ENCODE measurements around the gene KCNJ8.
A peak's percentile ranks its signal among the peaks of the same experiment; 100 is the strongest.
"Not testable (repeated sequence)": the region's sequence is repeated elsewhere in the genome, so short reads cannot be mapped to it uniquely, and the experiment has no call there.

KCNJ8 gene

GRCh38 chr12:21782723-21783122 lies 8.2 kb upstream of the KCNJ8 start:
- not testable (repeated sequence) for H3K9me3 ChIP-seq (ENCODE audit: insufficient read depth, low read depth, low read length); H3K9ac ChIP-seq (ENCODE audit: low read depth, low read length); H3K36me3 ChIP-seq (ENCODE audit: insufficient read depth, low read length); H3K27me3 ChIP-seq (ENCODE audit: insufficient read depth, low read length); H3K4me3 ChIP-seq (ENCODE audit: low read length); H3K27ac ChIP-seq (ENCODE audit: low read depth, low read length); H3K4me1 ChIP-seq (ENCODE audit: insufficient read depth, low read length)
- whole genome bisulfite sequencing, result 98% methylated on average over 2 of the region's 3 CpGs

- no peak overlapping the region for H3K4me3 ChIP-seq (ENCODE audit: low read length)
- no peak overlapping the region for H3K27ac ChIP-seq (ENCODE audit: low read depth, low read length)
- H3K9ac ChIP-seq (ENCODE audit: low read depth, low read length), result no peak overlapping the region
- H3K9me3 ChIP-seq (ENCODE audit: insufficient read depth, low read depth, low read length), result no peaks in the 10 kb centered on the region
- WGBS, result 95% methylated on average over 3 of the region's 3 CpGs
- no peaks in the 10 kb centered on the region for H3K4me1 ChIP-seq (ENCODE audit: insufficient read depth, low read length)
- H3K36me3 ChIP-seq (ENCODE audit: insufficient read depth, low read length), result no peaks in the 10 kb centered on the region
- H3K27me3 ChIP-seq (ENCODE audit: insufficient read depth, low read length), result peaks cover 7% of the 10 kb centered on the region
Measured at GRCh38 chr12:21780786-21781185, 6.3 kb upstream of the KCNJ8 start.

GRCh38 chr12:21776175-21776574 lies 1.7 kb upstream of the KCNJ8 start:
- peaks cover 41% of the 10 kb centered on the region for H3K27me3 ChIP-seq (ENCODE audit: insufficient read depth, low read length)
- no peaks in the 10 kb centered on the region for H3K36me3 ChIP-seq (ENCODE audit: insufficient read depth, low read length)
- H3K27ac ChIP-seq (ENCODE audit: low read depth, low read length), result no peak overlapping the region
- no peaks in the 10 kb centered on the region for H3K9me3 ChIP-seq (ENCODE audit: insufficient read depth, low read depth, low read length)
- no peak overlapping the region for H3K9ac ChIP-seq (ENCODE audit: low read depth, low read length)
- WGBS, result 91% methylated on average over 3 of the region's 3 CpGs
- H3K4me1 ChIP-seq (ENCODE audit: insufficient read depth, low read length), result peaks cover 12% of the 10 kb centered on the region
- H3K4me3 ChIP-seq (ENCODE audit: low read length), result no peak overlapping the region

- no peaks in the 10 kb centered on the region for H3K36me3 ChIP-seq (ENCODE audit: insufficient read depth, low read length)
- H3K4me1 ChIP-seq (ENCODE audit: insufficient read depth, low read length), result peaks cover 12% of the 10 kb centered on the region
- H3K27ac ChIP-seq (ENCODE audit: low read depth, low read length), result no peak overlapping the region
- no peaks in the 10 kb centered on the region for H3K9me3 ChIP-seq (ENCODE audit: insufficient read depth, low read depth, low read length)
- H3K27me3 ChIP-seq (ENCODE audit: insufficient read depth, low read length), result peaks cover 41% of the 10 kb centered on the region
- H3K9ac ChIP-seq (ENCODE audit: low read depth, low read length), result no peak overlapping the region
- WGBS, result 42% methylated on average over 14 of the region's 14 CpGs
- peak overlapping the region; percentile 68 for H3K4me3 ChIP-seq (ENCODE audit: low read length)
Measured at GRCh38 chr12:21775133-21775820, 771 bp upstream of the KCNJ8 start.

GRCh38 chr12:21773806-21774205 lies 700 bp downstream of the KCNJ8 start:
- no peak overlapping the region for H3K9ac ChIP-seq (ENCODE audit: low read depth, low read length)
- H3K4me3 ChIP-seq (ENCODE audit: low read length), result peak overlapping the region; percentile 68
- WGBS, result 18% methylated on average over 10 of the region's 10 CpGs
- H3K27ac ChIP-seq (ENCODE audit: low read depth, low read length), result no peak overlapping the region
- peaks cover 12% of the 10 kb centered on the region for H3K4me1 ChIP-seq (ENCODE audit: insufficient read depth, low read length)
- H3K9me3 ChIP-seq (ENCODE audit: insufficient read depth, low read depth, low read length), result no peaks in the 10 kb centered on the region
- no peaks in the 10 kb centered on the region for H3K36me3 ChIP-seq (ENCODE audit: insufficient read depth, low read length)
- peaks cover 41% of the 10 kb centered on the region for H3K27me3 ChIP-seq (ENCODE audit: insufficient read depth, low read length)

GRCh38 chr12:21773263-21773741 lies 1.2 kb downstream of the KCNJ8 start:
- peaks cover 41% of the 10 kb centered on the region for H3K27me3 ChIP-seq (ENCODE audit: insufficient read depth, low read length)
- H3K27ac ChIP-seq (ENCODE audit: low read depth, low read length), result no peak overlapping the region
- peak overlapping the region; percentile 68 for H3K4me3 ChIP-seq (ENCODE audit: low read length)
- peaks cover 12% of the 10 kb centered on the region for H3K4me1 ChIP-seq (ENCODE audit: insufficient read depth, low read length)
- no peaks in the 10 kb centered on the region for H3K9me3 ChIP-seq (ENCODE audit: insufficient read depth, low read depth, low read length)
- H3K36me3 ChIP-seq (ENCODE audit: insufficient read depth, low read length), result no peaks in the 10 kb centered on the region
- H3K9ac ChIP-seq (ENCODE audit: low read depth, low read length), result no peak overlapping the region
- 5% methylated on average over 23 of the region's 23 CpGs for WGBS

- Histone ChIP-seq H3K4me3 (ENCODE audit: low read length) (no peak overlapping the region), H3K27ac (ENCODE audit: low read depth, low read length) (no peak overlapping the region), H3K27me3 (ENCODE audit: insufficient read depth, low read length) (peaks cover 40% of the 10 kb centered on the region), H3K36me3 (ENCODE audit: insufficient read depth, low read length) (no peaks in the 10 kb centered on the region), H3K9me3 (ENCODE audit: insufficient read depth, low read depth, low read length) (no peaks in the 10 kb centered on the region), H3K9ac (ENCODE audit: low read depth, low read length) (no peak overlapping the region), H3K4me1 (ENCODE audit: insufficient read depth, low read length) (peaks cover 12% of the 10 kb centered on the region)
- WGBS, result 95% methylated on average over 1 of the region's 1 CpG
Measured at GRCh38 chr12:21771311-21771710, 3.2 kb downstream of the KCNJ8 start.

- H3K36me3 ChIP-seq (ENCODE audit: insufficient read depth, low read length), result no peaks in the 10 kb centered on the region
- no peak overlapping the region for H3K4me3 ChIP-seq (ENCODE audit: low read length)
- peaks cover 21% of the 10 kb centered on the region for H3K27me3 ChIP-seq (ENCODE audit: insufficient read depth, low read length)
- WGBS, result 88% methylated on average over 1 of the region's 2 CpGs
- no peaks in the 10 kb centered on the region for H3K9me3 ChIP-seq (ENCODE audit: insufficient read depth, low read depth, low read length)
- H3K4me1 ChIP-seq (ENCODE audit: insufficient read depth, low read length), result 0 out of 2 replicates have a peak, but pooled peaks cover 6% of the 10 kb centered on the region
- no peak overlapping the region for H3K9ac ChIP-seq (ENCODE audit: low read depth, low read length)
- no peak overlapping the region for H3K27ac ChIP-seq (ENCODE audit: low read depth, low read length)
Measured at GRCh38 chr12:21769307-21769706, 5.2 kb downstream of the KCNJ8 start.

GRCh38 chr12:21766403-21766802 lies 8.1 kb downstream of the KCNJ8 start:
- Histone ChIP-seq H3K27ac (ENCODE audit: low read depth, low read length) (no peak overlapping the region), H3K4me1 (ENCODE audit: insufficient read depth, low read length) (no peaks in the 10 kb centered on the region), H3K9me3 (ENCODE audit: insufficient read depth, low read depth, low read length) (no peaks in the 10 kb centered on the region), H3K9ac (ENCODE audit: low read depth, low read length) (no peak overlapping the region), H3K36me3 (ENCODE audit: insufficient read depth, low read length) (no peaks in the 10 kb centered on the region), H3K4me3 (ENCODE audit: low read length) (no peak overlapping the region), H3K27me3 (ENCODE audit: insufficient read depth, low read length) (no peaks in the 10 kb centered on the region)
- WGBS, result 97% methylated on average over 2 of the region's 2 CpGs

- no peak overlapping the region for H3K4me3 ChIP-seq (ENCODE audit: low read length)
Measured at GRCh38 chr12:21764950-21765349, 9.6 kb downstream of the KCNJ8 start.

GRCh38 chr12:21764065-21764464 lies 10.4 kb downstream of the KCNJ8 start:
- H3K36me3 ChIP-seq (ENCODE audit: insufficient read depth, low read length), result no peaks in the 10 kb centered on the region
- H3K27ac ChIP-seq (ENCODE audit: low read depth, low read length), result no peak overlapping the region
- no peak overlapping the region for H3K4me3 ChIP-seq (ENCODE audit: low read length)
- H3K4me1 ChIP-seq (ENCODE audit: insufficient read depth, low read length), result no peaks in the 10 kb centered on the region
- no peaks in the 10 kb centered on the region for H3K27me3 ChIP-seq (ENCODE audit: insufficient read depth, low read length)
- 93% methylated on average over 2 of the region's 2 CpGs for WGBS
- no peak overlapping the region for H3K9ac ChIP-seq (ENCODE audit: low read depth, low read length)
- no peaks in the 10 kb centered on the region for H3K9me3 ChIP-seq (ENCODE audit: insufficient read depth, low read depth, low read length)

More at GRCh38 chr12:21764950-21765349, 9.6 kb downstream of the KCNJ8 start:
- no peaks in the 10 kb centered on the region for H3K27me3 ChIP-seq (ENCODE audit: insufficient read depth, low read length)
- H3K9ac ChIP-seq (ENCODE audit: low read depth, low read length), result no peak overlapping the region
- H3K27ac ChIP-seq (ENCODE audit: low read depth, low read length), result no peak overlapping the region
- no peaks in the 10 kb centered on the region for H3K9me3 ChIP-seq (ENCODE audit: insufficient read depth, low read depth, low read length)
- H3K36me3 ChIP-seq (ENCODE audit: insufficient read depth, low read length), result no peaks in the 10 kb centered on the region
- H3K4me1 ChIP-seq (ENCODE audit: insufficient read depth, low read length), result no peaks in the 10 kb centered on the region
- WGBS, result 100% methylated on average over 4 of the region's 4 CpGs

GRCh38 chr12:21763531-21763930 lies 11.0 kb downstream of the KCNJ8 start:
- H3K27ac ChIP-seq (ENCODE audit: low read depth, low read length), result no peak overlapping the region
- WGBS, result 94% methylated on average over 2 of the region's 2 CpGs

More at GRCh38 chr12:21763531-21763930, 11.0 kb downstream of the KCNJ8 start:
- no peak overlapping the region for H3K4me3 ChIP-seq (ENCODE audit: low read length)
- H3K36me3 ChIP-seq (ENCODE audit: insufficient read depth, low read length), result no peaks in the 10 kb centered on the region
- H3K4me1 ChIP-seq (ENCODE audit: insufficient read depth, low read length), result no peaks in the 10 kb centered on the region
- H3K9ac ChIP-seq (ENCODE audit: low read depth, low read length), result no peak overlapping the region
- no peaks in the 10 kb centered on the region for H3K27me3 ChIP-seq (ENCODE audit: insufficient read depth, low read length)
- no peaks in the 10 kb centered on the region for H3K9me3 ChIP-seq (ENCODE audit: insufficient read depth, low read depth, low read length)
